ENCODE results near the gene SDC3. TPM values are rescaled to one million over a fixed set of nuclear protein-coding genes. Genes with fewer than 3 reads are reported as not detected.

The SDC3 gene
- total and polyA plus RNA-seq, 10 of the 15 experiments (the other 5 are each of a cell fraction or from before 2014, with no cell fraction given), result under 0.01 to 0.46 (median 0.07) TPM; not detected in 2

DNA sequence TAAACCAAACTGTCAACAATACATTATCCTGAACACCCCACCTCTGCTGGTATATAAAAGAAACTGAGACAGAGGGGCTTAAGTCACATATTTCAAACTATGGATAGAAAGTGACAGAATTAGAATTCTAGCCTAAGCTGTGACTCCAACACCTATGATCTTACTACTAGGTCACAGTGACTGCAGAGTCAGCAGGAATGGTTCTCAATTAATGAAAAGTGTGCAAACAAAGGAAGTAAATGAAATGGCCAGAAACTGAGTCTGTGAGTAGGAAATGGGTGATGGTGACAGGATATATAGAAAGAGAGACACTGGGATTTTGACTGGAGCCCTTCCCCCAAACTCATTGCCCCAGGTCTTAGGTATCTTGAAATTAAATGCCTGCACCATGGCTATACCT lies 38.7 kb upstream of the SDC3 start:
- Histone ChIP-seq H3K4me2 (ENCODE audit: control insufficient read depth, insufficient read depth) (no peak overlapping the region), H3K79me2 (ENCODE audit: control insufficient read depth, insufficient read depth, low read length) (no peaks in the 10 kb centered on the region), H4K20me1 (ENCODE audit: control insufficient read depth, insufficient read depth) (no peaks in the 10 kb centered on the region), H3K27ac (ENCODE audit: control insufficient read depth, insufficient read depth) (no peak overlapping the region), H3K36me3 (ENCODE audit: control insufficient read depth in 2 of 2, insufficient read depth in 2 of 2, low read length in 1 of 2) (peaks cover 10 to 59% of the 10 kb centered on the region in 2 experiments), H3K27me3 (replicated peaks in 1 of 2; ENCODE audit: control insufficient read depth in 2 of 2, insufficient read depth in 2 of 2, low read length in 1 of 2) (no peaks in the 10 kb centered on the region), H3K9ac (ENCODE audit: control insufficient read depth, insufficient read depth, low read length) (no peak overlapping the region), H2AFZ (ENCODE audit: control insufficient read depth, low read depth, low read length) (no peak overlapping the region), H3K4me3 (no peak overlapping the region), H3K9me3 (replicated peaks; ENCODE audit: control insufficient read depth, insufficient read depth, low read length) (no peaks in the 10 kb centered on the region), H3K4me1 (ENCODE audit: control insufficient read depth, insufficient read depth, low read length) (no peaks in the 10 kb centered on the region)
- ChIA-PET POLR2A (interaction anchor here (1.2 kb wide), 1 partner anchor 13 kb away, joined by 4 read pairs; no protein-coding TSS in a partner anchor), CTCF (no interaction called here), SMC1A (ENCODE audit: uncharacterized antibody, unreplicated experiment) (no interaction called here), RAD21 (ENCODE audit: unreplicated experiment) (no interaction called here)
- no peak for FAIRE-seq
- ATAC-seq, result no peak
- no TSS peak for BruUV-seq (replicated peaks)
- no peak for TF ChIP-seq MXI1 (IDR thresholded peaks at IDR 0.05; ENCODE audit: low read depth, low read length)
- TF ChIP-seq, protein P1, sequence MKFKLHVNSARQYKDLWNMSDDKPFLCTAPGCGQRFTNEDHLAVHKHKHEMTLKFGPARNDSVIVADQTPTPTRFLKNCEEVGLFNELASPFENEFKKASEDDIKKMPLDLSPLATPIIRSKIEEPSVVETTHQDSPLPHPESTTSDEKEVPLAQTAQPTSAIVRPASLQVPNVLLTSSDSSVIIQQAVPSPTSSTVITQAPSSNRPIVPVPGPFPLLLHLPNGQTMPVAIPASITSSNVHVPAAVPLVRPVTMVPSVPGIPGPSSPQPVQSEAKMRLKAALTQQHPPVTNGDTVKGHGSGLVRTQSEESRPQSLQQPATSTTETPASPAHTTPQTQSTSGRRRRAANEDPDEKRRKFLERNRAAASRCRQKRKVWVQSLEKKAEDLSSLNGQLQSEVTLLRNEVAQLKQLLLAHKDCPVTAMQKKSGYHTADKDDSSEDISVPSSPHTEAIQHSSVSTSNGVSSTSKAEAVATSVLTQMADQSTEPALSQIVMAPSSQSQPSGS (IDR thresholded peaks at IDR 0.05; ENCODE audit: low read length), result no peak
- no peak for TF ChIP-seq HDAC6 (IDR thresholded peaks at IDR 0.05; ENCODE audit: unreplicated experiment)
- TF ChIP-seq SREBF1 (IDR thresholded peaks at IDR 0.05; ENCODE audit: low read length), result no peak
- in situ Hi-C loops (cut with MboI) (no loop called here), intact Hi-C loops (cut with micrococcal nuclease; ENCODE audit: unreplicated experiment) (no loop called here)
- DNase-seq (ENCODE audit: low read depth, low spot score), result no peak

DNA sequence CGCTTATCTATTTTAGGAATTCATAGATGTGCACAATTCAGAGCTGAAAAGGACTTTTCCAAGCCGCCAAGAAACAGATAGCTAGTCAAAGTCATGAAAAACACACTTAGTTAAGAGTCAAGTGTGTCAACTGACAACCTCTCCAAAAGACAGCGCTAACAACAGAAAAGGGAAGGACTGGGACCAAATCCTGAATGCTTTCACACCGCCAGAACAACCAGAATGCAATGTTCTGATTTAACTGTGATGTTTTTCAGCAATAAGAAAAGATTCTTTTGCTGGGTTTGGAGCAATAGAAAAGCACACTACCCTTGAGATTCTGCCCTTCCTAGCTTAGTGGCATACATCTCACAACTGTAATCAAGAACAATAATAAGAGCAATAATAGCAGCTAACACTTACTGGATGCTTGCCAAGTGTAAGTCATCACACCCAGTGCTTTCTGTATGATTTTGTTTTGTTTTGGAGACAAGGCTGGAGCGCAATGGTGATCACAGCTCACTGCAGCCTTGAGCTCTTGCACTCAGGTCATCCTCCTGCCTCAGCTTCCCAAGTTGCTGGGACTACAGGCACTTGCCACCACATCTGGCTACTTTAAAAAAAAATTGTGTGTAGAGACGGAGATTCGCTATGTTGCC lies 33.9 kb upstream of the SDC3 start:
- intact Hi-C loops (cut with micrococcal nuclease; ENCODE audit: unreplicated experiment), result no loop called here
- over 99% methylated on average over 7 of the region's 7 CpGs for WGBS (ENCODE audit: insufficient coverage, insufficient replicate concordance, low lambda C conversion rate, missing lambda C conversion rate)
- ChIA-PET RAD21 (ENCODE audit: unreplicated experiment) (no interaction called here), CTCF (interaction anchor here (0.8 to 1.6 kb wide), 3 partner anchors 10 to 13 kb away, joined by 3 to 9 read pairs (median 4); no protein-coding TSS in a partner anchor), SMC1A (ENCODE audit: uncharacterized antibody, unreplicated experiment) (interaction anchor here (0.8 to 1.3 kb wide), 6 partner anchors 12 to 83 kb away, joined by 3 read pairs; no protein-coding TSS in a partner anchor), POLR2A (interaction anchor here (0.9 kb wide), 1 partner anchor 9 kb away, joined by 4 read pairs; no protein-coding TSS in a partner anchor)
- Histone ChIP-seq H3K27ac (ENCODE audit: control insufficient read depth, insufficient read depth) (no peak overlapping the region), H3K4me3 (no peak overlapping the region), H3K36me3 (ENCODE audit: control insufficient read depth in 2 of 2, insufficient read depth in 2 of 2, low read length in 1 of 2) (peaks cover 12 to 38% of the 10 kb centered on the region in 2 experiments), H3K4me2 (ENCODE audit: control insufficient read depth, insufficient read depth) (no peak overlapping the region), H3K27me3 (replicated peaks in 1 of 2; ENCODE audit: control insufficient read depth in 2 of 2, insufficient read depth in 2 of 2, low read length in 1 of 2) (no peaks in the 10 kb centered on the region), H2AFZ (ENCODE audit: control insufficient read depth, low read depth, low read length) (no peak overlapping the region), H3K9ac (ENCODE audit: control insufficient read depth, insufficient read depth, low read length) (no peak overlapping the region), H3K9me3 (replicated peaks; ENCODE audit: control insufficient read depth, insufficient read depth, low read length) (no peaks in the 10 kb centered on the region), H4K20me1 (ENCODE audit: control insufficient read depth, insufficient read depth) (no peaks in the 10 kb centered on the region), H3K79me2 (ENCODE audit: control insufficient read depth, insufficient read depth, low read length) (no peaks in the 10 kb centered on the region), H3K4me1 (ENCODE audit: control insufficient read depth, insufficient read depth, low read length) (no peaks in the 10 kb centered on the region)
- ATAC-seq, result no peak
- DNase-seq (ENCODE audit: low read depth, low spot score), result no peak
- no peak for FAIRE-seq
- TF ChIP-seq EGR1 (IDR thresholded peaks at IDR 0.05; ENCODE audit: borderline replicate concordance in 1 of 2, low read depth in 2 of 2, low read length in 2 of 2), result no peak
- TF ChIP-seq ZNF274 (IDR thresholded peaks at IDR 0.05; ENCODE audit: insufficient read depth, insufficient read length), result no peak
- no peak for TF ChIP-seq CEBPB (IDR thresholded peaks at IDR 0.05; ENCODE audit: borderline replicate concordance in 1 of 2, low read depth in 2 of 2, low read length in 2 of 2)
- no peak for TF ChIP-seq DPF2 (IDR thresholded peaks at IDR 0.05)
- TF ChIP-seq CBX3 (IDR thresholded peaks at IDR 0.05; ENCODE audit: borderline replicate concordance, low read depth), result no peak
- TF ChIP-seq MTA3 (IDR thresholded peaks at IDR 0.05; ENCODE audit: borderline replicate concordance, low read length), result no peak
- TF ChIP-seq FOS (IDR thresholded peaks at IDR 0.05; ENCODE audit: borderline replicate concordance, extremely low read depth, insufficient read length), result no peak
- in situ Hi-C loops (cut with MboI), result no loop called here
- no TSS peak for BruUV-seq (replicated peaks)
